ENCODE measurements around the gene HJV. TPM values are rescaled to one million over a fixed set of nuclear protein-coding genes. Genes with fewer than 3 reads are reported as not detected.

HJV gene
- total and polyA plus RNA-seq, 2 of the 13 experiments (the other 11 are each of a cell fraction or from before 2014, with no cell fraction given), result 0.18 TPM; not detected in 1

DNA sequence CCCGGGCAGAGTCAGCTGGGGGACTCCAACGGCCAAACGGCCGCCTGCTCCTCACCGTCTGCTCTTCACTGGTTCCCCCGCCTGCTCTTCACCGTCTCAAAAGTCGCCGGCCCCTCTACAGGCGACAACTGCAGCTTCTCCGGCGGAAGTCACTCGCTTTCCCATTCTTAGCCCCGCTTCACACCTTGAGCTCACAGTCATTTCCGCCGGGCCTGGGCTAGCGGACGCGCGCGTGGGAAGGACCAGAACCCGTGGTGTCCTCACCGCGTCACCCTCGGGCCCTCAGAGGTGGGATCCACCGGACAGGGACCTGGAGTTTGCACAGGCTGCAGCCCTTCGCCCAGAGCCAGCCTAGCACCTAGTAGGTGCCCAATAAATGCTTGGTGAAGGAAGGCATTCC, 27.9 kb upstream of the HJV start:
- FAIRE-seq, result no peak
- no TSS peak for BruUV-seq (replicated peaks)
- H3K27me3 ChIP-seq (ENCODE audit: control insufficient read depth in 1 of 2, insufficient read depth in 2 of 2, low read length in 2 of 2), result no peaks in the 10 kb centered on the region
- intact Hi-C loops (cut with micrococcal nuclease; ENCODE audit: unreplicated experiment) (no loop called here), in situ Hi-C loops (cut with HindIII; ENCODE audit: extremely low pct_ligation_motif_present, low pct_unique_long_range_greater_than_20kb) (no loop called here)
- ATAC-seq, result no peak
- 99% methylated on average over 26 of the region's 27 CpGs for WGBS (ENCODE audit: low lambda C conversion rate)
- H3K27ac ChIP-seq (ENCODE audit: extremely low read length, insufficient read depth, low read length), result peak overlapping the region; percentile 94
- no peak overlapping the region for H3K4me3 ChIP-seq (replicated peaks in 1 of 3; ENCODE audit: insufficient read depth in 1 of 3, low read depth in 2 of 3, low read length in 3 of 3)
- no peak overlapping the region for H2AFZ ChIP-seq (ENCODE audit: low read length)
- H3K4me2 ChIP-seq (ENCODE audit: low read depth, low read length), result no peak overlapping the region; the same call in 1 of the 2 replicates
- no peaks in the 10 kb centered on the region for H3K36me3 ChIP-seq (replicated peaks in 1 of 2; ENCODE audit: control insufficient read depth in 1 of 2, insufficient read depth in 2 of 2, low read length in 2 of 2)
- H3K4me1 ChIP-seq (ENCODE audit: insufficient read depth, low read length), result peaks cover 69% of the 10 kb centered on the region
- H4K20me1 ChIP-seq (ENCODE audit: insufficient read depth, low read length), result no peaks in the 10 kb centered on the region
- POLR2A ChIA-PET, result interaction anchor here (1.3 to 6.1 kb wide), 2 partner anchors 14 to 29 kb away, joined by 4 to 297 read pairs; no protein-coding TSS in a partner anchor
- no peak for DNase-seq (ENCODE audit: low spot score)
- H3K9ac ChIP-seq (ENCODE audit: insufficient read depth, low read depth, low read length), result no peak overlapping the region
- TF ChIP-seq ZNF331 (CRISPR knock-in tag; IDR thresholded peaks at IDR 0.05) (no peak), FOSL2 (CRISPR knock-in tag; IDR thresholded peaks at IDR 0.05) (no peak), ELF3 (CRISPR knock-in tag; IDR thresholded peaks at IDR 0.05) (no peak), SNRNP70 (IDR thresholded peaks at IDR 0.05; ENCODE audit: low read depth, low read length) (no peak), ATM (IDR thresholded peaks at IDR 0.05; ENCODE audit: borderline replicate concordance) (no peak), ZBTB38 (CRISPR knock-in tag; IDR thresholded peaks at IDR 0.05) (peak; percentile 98), GABPB1 (CRISPR knock-in tag; IDR thresholded peaks at IDR 0.05) (peak; percentile 23; the same call in 1 of the 2 replicates), MTA1 (CRISPR knock-in tag; IDR thresholded peaks at IDR 0.05; ENCODE audit: borderline replicate concordance) (peak; percentile 50; the same call in 1 of the 2 replicates)
- TF ChIP-seq, protein P1, sequence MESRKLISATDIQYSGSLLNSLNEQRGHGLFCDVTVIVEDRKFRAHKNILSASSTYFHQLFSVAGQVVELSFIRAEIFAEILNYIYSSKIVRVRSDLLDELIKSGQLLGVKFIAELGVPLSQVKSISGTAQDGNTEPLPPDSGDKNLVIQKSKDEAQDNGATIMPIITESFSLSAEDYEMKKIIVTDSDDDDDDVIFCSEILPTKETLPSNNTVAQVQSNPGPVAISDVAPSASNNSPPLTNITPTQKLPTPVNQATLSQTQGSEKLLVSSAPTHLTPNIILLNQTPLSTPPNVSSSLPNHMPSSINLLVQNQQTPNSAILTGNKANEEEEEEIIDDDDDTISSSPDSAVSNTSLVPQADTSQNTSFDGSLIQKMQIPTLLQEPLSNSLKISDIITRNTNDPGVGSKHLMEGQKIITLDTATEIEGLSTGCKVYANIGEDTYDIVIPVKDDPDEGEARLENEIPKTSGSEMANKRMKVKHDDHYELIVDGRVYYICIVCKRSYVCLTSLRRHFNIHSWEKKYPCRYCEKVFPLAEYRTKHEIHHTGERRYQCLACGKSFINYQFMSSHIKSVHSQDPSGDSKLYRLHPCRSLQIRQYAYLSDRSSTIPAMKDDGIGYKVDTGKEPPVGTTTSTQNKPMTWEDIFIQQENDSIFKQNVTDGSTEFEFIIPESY (CRISPR knock-in tag; IDR thresholded peaks at IDR 0.05), result peak; percentile 73
- TF ChIP-seq, protein P2, sequence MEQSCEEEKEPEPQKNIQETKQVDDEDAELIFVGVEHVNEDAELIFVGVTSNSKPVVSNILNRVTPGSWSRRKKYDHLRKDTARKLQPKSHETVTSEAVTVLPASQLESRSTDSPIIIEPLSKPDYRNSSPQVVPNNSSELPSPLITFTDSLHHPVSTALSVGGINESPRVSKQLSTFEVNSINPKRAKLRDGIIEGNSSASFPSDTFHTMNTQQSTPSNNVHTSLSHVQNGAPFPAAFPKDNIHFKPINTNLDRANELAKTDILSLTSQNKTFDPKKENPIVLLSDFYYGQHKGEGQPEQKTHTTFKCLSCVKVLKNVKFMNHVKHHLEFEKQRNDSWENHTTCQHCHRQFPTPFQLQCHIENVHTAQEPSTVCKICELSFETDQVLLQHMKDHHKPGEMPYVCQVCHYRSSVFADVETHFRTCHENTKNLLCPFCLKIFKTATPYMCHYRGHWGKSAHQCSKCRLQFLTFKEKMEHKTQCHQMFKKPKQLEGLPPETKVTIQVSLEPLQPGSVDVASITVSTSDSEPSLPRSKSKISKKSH (CRISPR knock-in tag; IDR thresholded peaks at IDR 0.05; ENCODE audit: borderline replicate concordance), result peak; percentile 52; the same call in 1 of the 2 replicates
- TF ChIP-seq, protein P3, sequence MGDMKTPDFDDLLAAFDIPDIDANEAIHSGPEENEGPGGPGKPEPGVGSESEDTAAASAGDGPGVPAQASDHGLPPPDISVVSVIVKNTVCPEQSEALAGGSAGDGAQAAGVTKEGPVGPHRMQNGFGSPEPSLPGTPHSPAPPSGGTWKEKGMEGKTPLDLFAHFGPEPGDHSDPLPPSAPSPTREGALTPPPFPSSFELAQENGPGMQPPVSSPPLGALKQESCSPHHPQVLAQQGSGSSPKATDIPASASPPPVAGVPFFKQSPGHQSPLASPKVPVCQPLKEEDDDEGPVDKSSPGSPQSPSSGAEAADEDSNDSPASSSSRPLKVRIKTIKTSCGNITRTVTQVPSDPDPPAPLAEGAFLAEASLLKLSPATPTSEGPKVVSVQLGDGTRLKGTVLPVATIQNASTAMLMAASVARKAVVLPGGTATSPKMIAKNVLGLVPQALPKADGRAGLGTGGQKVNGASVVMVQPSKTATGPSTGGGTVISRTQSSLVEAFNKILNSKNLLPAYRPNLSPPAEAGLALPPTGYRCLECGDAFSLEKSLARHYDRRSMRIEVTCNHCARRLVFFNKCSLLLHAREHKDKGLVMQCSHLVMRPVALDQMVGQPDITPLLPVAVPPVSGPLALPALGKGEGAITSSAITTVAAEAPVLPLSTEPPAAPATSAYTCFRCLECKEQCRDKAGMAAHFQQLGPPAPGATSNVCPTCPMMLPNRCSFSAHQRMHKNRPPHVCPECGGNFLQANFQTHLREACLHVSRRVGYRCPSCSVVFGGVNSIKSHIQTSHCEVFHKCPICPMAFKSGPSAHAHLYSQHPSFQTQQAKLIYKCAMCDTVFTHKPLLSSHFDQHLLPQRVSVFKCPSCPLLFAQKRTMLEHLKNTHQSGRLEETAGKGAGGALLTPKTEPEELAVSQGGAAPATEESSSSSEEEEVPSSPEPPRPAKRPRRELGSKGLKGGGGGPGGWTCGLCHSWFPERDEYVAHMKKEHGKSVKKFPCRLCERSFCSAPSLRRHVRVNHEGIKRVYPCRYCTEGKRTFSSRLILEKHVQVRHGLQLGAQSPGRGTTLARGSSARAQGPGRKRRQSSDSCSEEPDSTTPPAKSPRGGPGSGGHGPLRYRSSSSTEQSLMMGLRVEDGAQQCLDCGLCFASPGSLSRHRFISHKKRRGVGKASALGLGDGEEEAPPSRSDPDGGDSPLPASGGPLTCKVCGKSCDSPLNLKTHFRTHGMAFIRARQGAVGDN (CRISPR knock-in tag; IDR thresholded peaks at IDR 0.05), result peak; percentile 61
- TF ChIP-seq, protein P4, sequence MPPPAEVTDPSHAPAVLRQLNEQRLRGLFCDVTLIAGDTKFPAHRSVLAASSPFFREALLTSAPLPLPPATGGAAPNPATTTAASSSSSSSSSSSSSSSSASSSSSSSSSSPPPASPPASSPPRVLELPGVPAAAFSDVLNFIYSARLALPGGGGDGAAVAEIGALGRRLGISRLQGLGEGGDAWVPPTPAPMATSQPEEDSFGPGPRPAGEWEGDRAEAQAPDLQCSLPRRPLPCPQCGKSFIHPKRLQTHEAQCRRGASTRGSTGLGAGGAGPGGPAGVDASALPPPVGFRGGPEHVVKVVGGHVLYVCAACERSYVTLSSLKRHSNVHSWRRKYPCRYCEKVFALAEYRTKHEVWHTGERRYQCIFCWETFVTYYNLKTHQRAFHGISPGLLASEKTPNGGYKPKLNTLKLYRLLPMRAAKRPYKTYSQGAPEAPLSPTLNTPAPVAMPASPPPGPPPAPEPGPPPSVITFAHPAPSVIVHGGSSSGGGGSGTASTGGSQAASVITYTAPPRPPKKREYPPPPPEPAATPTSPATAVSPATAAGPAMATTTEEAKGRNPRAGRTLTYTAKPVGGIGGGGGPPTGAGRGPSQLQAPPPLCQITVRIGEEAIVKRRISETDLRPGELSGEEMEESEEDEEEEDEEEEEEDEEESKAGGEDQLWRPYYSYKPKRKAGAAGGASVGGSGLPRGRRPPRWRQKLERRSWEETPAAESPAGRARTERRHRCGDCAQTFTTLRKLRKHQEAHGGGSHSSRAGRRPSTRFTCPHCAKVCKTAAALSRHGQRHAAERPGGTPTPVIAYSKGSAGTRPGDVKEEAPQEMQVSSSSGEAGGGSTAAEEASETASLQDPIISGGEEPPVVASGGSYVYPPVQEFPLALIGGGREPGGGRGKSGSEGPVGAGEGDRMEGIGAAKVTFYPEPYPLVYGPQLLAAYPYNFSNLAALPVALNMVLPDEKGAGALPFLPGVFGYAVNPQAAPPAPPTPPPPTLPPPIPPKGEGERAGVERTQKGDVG (CRISPR knock-in tag; IDR thresholded peaks at IDR 0.05; ENCODE audit: borderline replicate concordance), result peak; percentile 99
- CTCF ChIA-PET (ENCODE audit: low intra/inter-chr PET ratio, low total read pairs), result no interaction called here
- no peaks in the 10 kb centered on the region for H3K79me2 ChIP-seq (ENCODE audit: insufficient read depth, low read length)
- H3K9me3 ChIP-seq (ENCODE audit: low read length), result no peaks in the 10 kb centered on the region
